ENCODE measurements around the gene DGKB.

Gene DGKB

DNA sequence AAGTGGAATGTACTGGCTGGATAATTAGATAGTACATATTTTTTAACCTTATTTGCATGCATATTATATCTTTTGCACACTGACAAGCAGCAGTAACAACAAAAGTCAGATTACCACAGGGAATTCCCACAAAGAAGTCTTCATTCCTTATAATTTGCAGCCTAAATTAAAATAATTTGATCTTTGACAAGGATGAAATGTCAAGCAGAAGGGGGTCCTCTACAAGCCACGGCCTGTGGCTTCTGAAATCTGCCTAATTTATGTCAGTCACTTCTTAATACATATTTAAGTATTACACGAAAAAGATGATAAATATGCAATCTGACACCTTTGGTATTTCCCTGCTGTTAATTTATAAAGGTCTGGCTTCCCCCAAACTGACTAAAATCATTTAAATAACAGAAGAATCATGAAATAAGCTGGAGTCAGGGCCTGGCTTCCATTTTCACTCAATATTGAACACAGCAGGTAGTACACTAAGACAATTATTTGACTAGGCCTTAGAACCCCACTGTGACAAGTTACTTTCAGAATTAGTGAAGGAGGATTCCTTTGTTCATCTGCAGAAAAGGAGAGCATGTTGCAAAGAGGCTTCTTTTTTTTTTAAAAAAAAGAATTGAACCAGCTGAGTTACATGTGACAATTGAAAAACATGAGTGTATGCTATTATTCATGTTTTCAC, 562.0 kb downstream of the DGKB start:
- H3K23ac ChIP-seq (ENCODE audit: low read length in 2 of 2) = no peak overlapping the region

DNA sequence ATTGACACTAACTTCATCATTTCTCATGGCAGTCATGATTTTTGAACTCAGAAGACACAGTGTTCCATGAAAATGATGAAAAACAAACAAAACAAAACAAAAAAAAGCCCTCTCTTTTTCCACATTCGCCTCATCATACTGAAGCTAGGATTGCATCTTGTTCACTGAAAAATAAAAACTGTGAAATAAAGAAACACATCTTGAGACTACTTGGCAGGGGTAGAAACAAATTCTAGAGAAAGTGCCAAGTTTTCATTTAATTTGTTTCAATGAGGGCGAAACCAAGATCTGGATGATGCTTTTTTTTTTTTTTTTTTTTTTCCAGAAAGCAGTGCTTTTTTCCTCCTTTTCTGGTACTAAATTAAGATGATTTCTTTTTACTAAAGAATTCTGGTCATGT, 562.7 kb downstream of the DGKB start:
- WGBS = no CpG with 5 or more reads among the region's 2 CpGs

More for the DNA sequence above, 562.0 kb downstream of the DGKB start:
- Histone ChIP-seq H4K91ac (ENCODE audit: low read length) (no peak overlapping the region), H4K8ac (ENCODE audit: low read length) (no peak overlapping the region), H2BK12ac (ENCODE audit: low read length in 2 of 2) (no peak overlapping the region), H2BK5ac (ENCODE audit: low read depth, low read length, poor library complexity, severe bottlenecking) (no peak overlapping the region), H2AFZ (ENCODE audit: low read depth, low read length) (no peak overlapping the region), H3K79me1 (replicated peaks; ENCODE audit: low read length, poor library complexity, severe bottlenecking) (no peaks in the 10 kb centered on the region), H2AK5ac (ENCODE audit: low read length, severe bottlenecking) (no peak overlapping the region), H2BK15ac (ENCODE audit: low read depth, poor library complexity, severe bottlenecking) (no peak overlapping the region), H2BK120ac (ENCODE audit: low read depth, low read length) (no peak overlapping the region), H3K4me3 (ENCODE audit: insufficient read depth in 1 of 2, low read depth in 1 of 2, low read length in 2 of 2) (no peak overlapping the region), H3K36me3 (ENCODE audit: control insufficient read depth in 1 of 2, insufficient read depth in 2 of 2, low read depth in 1 of 2, low read length in 2 of 2) (no peaks in the 10 kb centered on the region), H3K27ac (ENCODE audit: low read length, poor library complexity, severe bottlenecking) (no peak overlapping the region), H3K4me2 (ENCODE audit: low read length, poor library complexity, severe bottlenecking) (no peak overlapping the region), H3K4ac (ENCODE audit: low read depth in 1 of 2, low read length in 2 of 2) (no peak overlapping the region), H3K18ac (ENCODE audit: low read depth in 1 of 2, low read length in 2 of 2) (no peak overlapping the region), H3K4me1 (ENCODE audit: control insufficient read depth, insufficient read depth, low read depth, low read length) (no peaks in the 10 kb centered on the region), H3K9ac (ENCODE audit: low read length) (no peak overlapping the region), H3K14ac (ENCODE audit: low read length in 2 of 2) (no peak overlapping the region), H3K27me3 (ENCODE audit: control insufficient read depth in 1 of 2, insufficient read depth in 1 of 2, low read length in 2 of 2) (no peaks in the 10 kb centered on the region), H3K9me3 (ENCODE audit: control insufficient read depth, low read length) (no peaks in the 10 kb centered on the region)
- no peak for DNase-seq
- WGBS = no CpG with 5 or more reads among the region's 2 CpGs

DNA sequence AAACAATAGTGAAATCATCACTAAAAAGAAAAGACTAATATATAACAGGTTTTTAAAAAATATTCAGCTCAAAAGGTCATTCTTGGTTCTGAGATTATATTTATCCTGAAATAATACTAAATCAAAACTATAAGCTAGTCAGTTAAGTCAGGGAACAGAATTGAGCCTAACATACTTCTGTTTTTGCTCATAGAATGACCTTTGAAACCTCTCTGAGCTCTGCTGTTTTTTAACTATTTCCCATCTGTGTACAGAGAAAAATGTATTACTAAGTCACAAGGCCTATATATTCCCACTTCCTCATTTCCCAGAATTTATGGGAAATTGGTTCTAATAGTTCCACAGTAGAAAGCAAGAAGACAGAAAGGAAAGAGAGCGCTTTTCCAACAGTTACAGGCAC, 566.3 kb downstream of the DGKB start:
- Histone ChIP-seq H3K27me3 (ENCODE audit: control insufficient read depth in 1 of 2, insufficient read depth in 1 of 2, low read length in 2 of 2) (no peaks in the 10 kb centered on the region), H4K91ac (ENCODE audit: low read length) (no peak overlapping the region), H2AFZ (ENCODE audit: low read depth, low read length) (no peak overlapping the region), H2BK15ac (ENCODE audit: low read depth, poor library complexity, severe bottlenecking) (no peak overlapping the region), H3K9me3 (ENCODE audit: control insufficient read depth, low read length) (no peaks in the 10 kb centered on the region), H3K4me1 (ENCODE audit: control insufficient read depth, insufficient read depth, low read depth, low read length) (peaks cover 2% of the 10 kb centered on the region), H4K8ac (ENCODE audit: low read length) (no peak overlapping the region), H3K4ac (ENCODE audit: low read depth in 1 of 2, low read length in 2 of 2) (no peak overlapping the region), H2BK12ac (ENCODE audit: low read length in 2 of 2) (peak overlapping the region in 1 of 2 experiments; percentile 28), H3K79me1 (replicated peaks; ENCODE audit: low read length, poor library complexity, severe bottlenecking) (no peaks in the 10 kb centered on the region), H3K18ac (ENCODE audit: low read depth in 1 of 2, low read length in 2 of 2) (no peak overlapping the region), H3K4me3 (ENCODE audit: insufficient read depth in 1 of 2, low read depth in 1 of 2, low read length in 2 of 2) (no peak overlapping the region), H3K14ac (ENCODE audit: low read length in 2 of 2) (no peak overlapping the region), H3K4me2 (ENCODE audit: low read length, poor library complexity, severe bottlenecking) (no peak overlapping the region), H2BK120ac (ENCODE audit: low read depth, low read length) (no peak overlapping the region), H3K23ac (ENCODE audit: low read length in 2 of 2) (no peak overlapping the region), H2AK5ac (ENCODE audit: low read length, severe bottlenecking) (no peak overlapping the region), H3K36me3 (ENCODE audit: control insufficient read depth in 1 of 2, insufficient read depth in 2 of 2, low read depth in 1 of 2, low read length in 2 of 2) (no peaks in the 10 kb centered on the region), H3K9ac (ENCODE audit: low read length) (no peak overlapping the region), H3K27ac (ENCODE audit: low read length, poor library complexity, severe bottlenecking) (no peak overlapping the region), H2BK5ac (ENCODE audit: low read depth, low read length, poor library complexity, severe bottlenecking) (no peak overlapping the region)
- WGBS = 98% methylated on average over 1 of the region's 1 CpG
- DNase-seq = no peak

More for the DNA sequence above, 562.7 kb downstream of the DGKB start:
- no peak overlapping the region for H4K91ac ChIP-seq (ENCODE audit: low read length)
- H2BK120ac ChIP-seq (ENCODE audit: low read depth, low read length) = no peak overlapping the region
- H3K9me3 ChIP-seq (ENCODE audit: control insufficient read depth, low read length) = no peaks in the 10 kb centered on the region
- H3K79me1 ChIP-seq (replicated peaks; ENCODE audit: low read length, poor library complexity, severe bottlenecking) = no peaks in the 10 kb centered on the region
- no peak overlapping the region for H2AFZ ChIP-seq (ENCODE audit: low read depth, low read length)
- H4K8ac ChIP-seq (ENCODE audit: low read length) = no peak overlapping the region
- H3K4me1 ChIP-seq (ENCODE audit: control insufficient read depth, insufficient read depth, low read depth, low read length) = no peaks in the 10 kb centered on the region
- no peak overlapping the region for H3K27ac ChIP-seq (ENCODE audit: low read length, poor library complexity, severe bottlenecking)
- no peak overlapping the region for H2BK12ac ChIP-seq (ENCODE audit: low read length in 2 of 2)
- H3K23ac ChIP-seq (ENCODE audit: low read length in 2 of 2) = no peak overlapping the region
- no peak for DNase-seq
- no peak overlapping the region for H3K14ac ChIP-seq (ENCODE audit: low read length in 2 of 2)
- no peak overlapping the region for H2BK5ac ChIP-seq (ENCODE audit: low read depth, low read length, poor library complexity, severe bottlenecking)
- H3K27me3 ChIP-seq (ENCODE audit: control insufficient read depth in 1 of 2, insufficient read depth in 1 of 2, low read length in 2 of 2) = no peaks in the 10 kb centered on the region
- no peak overlapping the region for H3K4me2 ChIP-seq (ENCODE audit: low read length, poor library complexity, severe bottlenecking)
- H3K4ac ChIP-seq (ENCODE audit: low read depth in 1 of 2, low read length in 2 of 2) = no peak overlapping the region
- no peaks in the 10 kb centered on the region for H3K36me3 ChIP-seq (ENCODE audit: control insufficient read depth in 1 of 2, insufficient read depth in 2 of 2, low read depth in 1 of 2, low read length in 2 of 2)
- no peak overlapping the region for H3K4me3 ChIP-seq (ENCODE audit: insufficient read depth in 1 of 2, low read depth in 1 of 2, low read length in 2 of 2)
- H2AK5ac ChIP-seq (ENCODE audit: low read length, severe bottlenecking) = no peak overlapping the region
- H2BK15ac ChIP-seq (ENCODE audit: low read depth, poor library complexity, severe bottlenecking) = no peak overlapping the region
- no peak overlapping the region for H3K18ac ChIP-seq (ENCODE audit: low read depth in 1 of 2, low read length in 2 of 2)
- H3K9ac ChIP-seq (ENCODE audit: low read length) = no peak overlapping the region

DNA sequence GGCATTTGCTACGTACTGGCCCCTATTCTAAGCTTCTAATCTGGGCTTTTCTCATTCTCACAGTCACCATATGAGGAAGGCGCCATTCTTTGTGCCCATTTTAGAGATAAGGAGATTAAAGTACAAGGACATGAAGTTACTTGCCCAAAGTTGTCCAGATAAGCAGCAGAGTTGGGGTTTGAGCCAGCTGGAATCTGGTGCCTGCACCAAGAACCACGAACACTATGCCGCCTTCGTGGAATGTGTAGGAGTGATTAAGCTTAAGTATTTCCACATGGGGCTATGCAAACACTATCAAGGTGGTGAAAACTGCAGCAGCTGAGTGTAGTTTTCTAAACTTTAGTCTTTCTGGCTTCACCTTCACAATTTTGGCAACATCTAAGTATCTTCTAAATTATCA, 570.4 kb downstream of the DGKB start:
- Histone ChIP-seq H3K4ac (ENCODE audit: low read depth in 1 of 2, low read length in 2 of 2) (no peak overlapping the region), H3K23ac (ENCODE audit: low read length in 2 of 2) (no peak overlapping the region), H3K4me2 (ENCODE audit: low read length, poor library complexity, severe bottlenecking) (no peak overlapping the region), H3K27me3 (ENCODE audit: control insufficient read depth in 1 of 2, insufficient read depth in 1 of 2, low read length in 2 of 2) (no peaks in the 10 kb centered on the region), H3K27ac (ENCODE audit: low read length, poor library complexity, severe bottlenecking) (no peak overlapping the region), H2BK15ac (ENCODE audit: low read depth, poor library complexity, severe bottlenecking) (no peak overlapping the region), H3K4me1 (ENCODE audit: control insufficient read depth, insufficient read depth, low read depth, low read length) (peaks cover 2% of the 10 kb centered on the region), H3K18ac (ENCODE audit: low read depth in 1 of 2, low read length in 2 of 2) (no peak overlapping the region), H2BK12ac (ENCODE audit: low read length in 2 of 2) (no peak overlapping the region), H2AK5ac (ENCODE audit: low read length, severe bottlenecking) (no peak overlapping the region), H3K79me1 (replicated peaks; ENCODE audit: low read length, poor library complexity, severe bottlenecking) (no peaks in the 10 kb centered on the region), H3K9me3 (ENCODE audit: control insufficient read depth, low read length) (no peaks in the 10 kb centered on the region), H4K8ac (ENCODE audit: low read length) (no peak overlapping the region), H3K14ac (ENCODE audit: low read length in 2 of 2) (no peak overlapping the region), H3K36me3 (ENCODE audit: control insufficient read depth in 1 of 2, insufficient read depth in 2 of 2, low read depth in 1 of 2, low read length in 2 of 2) (no peaks in the 10 kb centered on the region), H2BK120ac (ENCODE audit: low read depth, low read length) (no peak overlapping the region), H2AFZ (ENCODE audit: low read depth, low read length) (no peak overlapping the region), H4K91ac (ENCODE audit: low read length) (no peak overlapping the region), H2BK5ac (ENCODE audit: low read depth, low read length, poor library complexity, severe bottlenecking) (no peak overlapping the region), H3K9ac (ENCODE audit: low read length) (no peak overlapping the region), H3K4me3 (ENCODE audit: insufficient read depth in 1 of 2, low read depth in 1 of 2, low read length in 2 of 2) (no peak overlapping the region)
- WGBS = 86% methylated on average over 5 of the region's 5 CpGs
- no peak for DNase-seq
